Measurements from ENCODE around the gene SFXN5. TPM values are rescaled to one million over a fixed set of nuclear protein-coding genes. Genes with fewer than 3 reads are reported as not detected.

Gene SFXN5
- total RNA-seq, 1 donor, result 17.0 TPM

DNA sequence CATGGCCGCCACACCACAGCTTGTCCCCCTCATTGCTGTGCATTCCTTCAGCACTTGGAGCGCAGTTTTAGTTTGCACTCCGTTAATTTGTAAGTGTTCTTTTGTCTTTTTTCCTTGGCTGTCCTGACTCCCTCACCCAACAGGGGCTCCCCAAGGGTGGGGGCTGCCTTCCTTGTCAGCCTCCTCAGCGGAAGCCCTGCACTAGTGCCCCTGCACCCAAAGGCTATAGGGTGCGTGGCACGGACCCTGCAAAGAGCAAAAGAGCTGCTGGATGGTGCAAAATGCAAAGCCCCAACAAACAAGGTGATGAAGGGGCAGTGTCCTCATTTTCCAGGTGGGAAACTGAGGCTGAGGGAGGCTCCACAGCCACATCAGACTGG, 107.4 kb downstream of the SFXN5 start:
- no peak overlapping the region for H3K27ac ChIP-seq (ENCODE audit: low read depth, low read length)
- H3K4me3 ChIP-seq (ENCODE audit: insufficient read depth, low read length), result no peak overlapping the region
- no peaks in the 10 kb centered on the region for H4K20me1 ChIP-seq (ENCODE audit: insufficient read depth, low read length)
- TF ChIP-seq, protein P1, sequence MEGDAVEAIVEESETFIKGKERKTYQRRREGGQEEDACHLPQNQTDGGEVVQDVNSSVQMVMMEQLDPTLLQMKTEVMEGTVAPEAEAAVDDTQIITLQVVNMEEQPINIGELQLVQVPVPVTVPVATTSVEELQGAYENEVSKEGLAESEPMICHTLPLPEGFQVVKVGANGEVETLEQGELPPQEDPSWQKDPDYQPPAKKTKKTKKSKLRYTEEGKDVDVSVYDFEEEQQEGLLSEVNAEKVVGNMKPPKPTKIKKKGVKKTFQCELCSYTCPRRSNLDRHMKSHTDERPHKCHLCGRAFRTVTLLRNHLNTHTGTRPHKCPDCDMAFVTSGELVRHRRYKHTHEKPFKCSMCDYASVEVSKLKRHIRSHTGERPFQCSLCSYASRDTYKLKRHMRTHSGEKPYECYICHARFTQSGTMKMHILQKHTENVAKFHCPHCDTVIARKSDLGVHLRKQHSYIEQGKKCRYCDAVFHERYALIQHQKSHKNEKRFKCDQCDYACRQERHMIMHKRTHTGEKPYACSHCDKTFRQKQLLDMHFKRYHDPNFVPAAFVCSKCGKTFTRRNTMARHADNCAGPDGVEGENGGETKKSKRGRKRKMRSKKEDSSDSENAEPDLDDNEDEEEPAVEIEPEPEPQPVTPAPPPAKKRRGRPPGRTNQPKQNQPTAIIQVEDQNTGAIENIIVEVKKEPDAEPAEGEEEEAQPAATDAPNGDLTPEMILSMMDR (IDR thresholded peaks at IDR 0.05; ENCODE audit: extremely low read depth, low read depth, low read length), result no peak
- H3K4me1 ChIP-seq (ENCODE audit: insufficient read depth, low read length), result no peaks in the 10 kb centered on the region
- no peaks in the 10 kb centered on the region for H3K79me2 ChIP-seq (ENCODE audit: insufficient read depth, low read length)
- no peak for DNase-seq (ENCODE audit: insufficient read length, low spot score, missing footprints)
- no peaks in the 10 kb centered on the region for H3K9me3 ChIP-seq (ENCODE audit: low read depth, low read length)
- H3K36me3 ChIP-seq (ENCODE audit: insufficient read depth, low read length), result no peaks in the 10 kb centered on the region
- no peaks in the 10 kb centered on the region for H3K27me3 ChIP-seq (ENCODE audit: insufficient read depth, low read length)
- H3K4me2 ChIP-seq (ENCODE audit: insufficient read depth, low read length), result no peak overlapping the region
- no peak overlapping the region for H2AFZ ChIP-seq (ENCODE audit: low read length)

DNA sequence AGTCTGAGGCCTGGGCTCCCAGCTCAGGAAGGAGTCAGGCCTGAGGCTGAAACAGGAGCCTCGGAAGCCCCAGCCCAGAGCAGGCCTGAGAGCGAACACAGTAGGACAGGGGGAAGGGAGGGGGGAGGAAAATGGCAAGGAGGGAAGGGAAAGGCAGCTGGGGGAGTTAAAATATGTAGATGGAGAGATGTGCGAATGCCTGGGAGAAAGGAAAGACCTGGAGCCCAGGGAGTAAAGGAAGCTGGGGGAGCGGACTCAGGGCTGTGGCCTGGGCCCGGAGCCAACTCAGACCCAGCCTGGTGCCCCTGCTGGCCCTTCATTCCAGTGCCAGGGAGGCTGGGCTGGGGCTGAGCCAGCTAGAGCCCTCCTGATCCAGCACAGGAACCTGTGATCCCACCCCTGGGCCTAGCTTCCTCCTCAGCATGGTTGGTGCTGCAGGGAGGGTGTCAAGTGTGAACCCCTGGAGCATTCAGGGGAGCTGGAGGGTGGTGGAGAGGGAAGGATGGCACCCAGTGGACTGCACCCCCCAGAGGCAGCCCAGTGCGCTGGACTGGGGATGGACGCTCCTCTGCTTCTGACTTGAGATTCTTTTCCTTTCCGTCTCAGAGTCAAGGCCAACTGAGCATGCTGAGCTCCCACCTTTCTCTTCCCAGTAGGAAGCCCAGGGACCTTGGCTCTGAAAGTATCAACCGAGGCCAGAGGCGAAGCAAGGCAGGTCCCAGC, 107.9 kb downstream of the SFXN5 start:
- TF ChIP-seq, protein P1 (IDR thresholded peaks at IDR 0.05; ENCODE audit: extremely low read depth, low read depth, low read length), result no peak
- Histone ChIP-seq H3K36me3 (ENCODE audit: insufficient read depth, low read length) (no peaks in the 10 kb centered on the region), H3K27me3 (ENCODE audit: insufficient read depth, low read length) (no peaks in the 10 kb centered on the region), H4K20me1 (ENCODE audit: insufficient read depth, low read length) (no peaks in the 10 kb centered on the region), H2AFZ (ENCODE audit: low read length) (no peak overlapping the region), H3K79me2 (ENCODE audit: insufficient read depth, low read length) (no peaks in the 10 kb centered on the region), H3K9me3 (ENCODE audit: low read depth, low read length) (no peaks in the 10 kb centered on the region), H3K4me3 (ENCODE audit: insufficient read depth, low read length) (no peak overlapping the region), H3K4me2 (ENCODE audit: insufficient read depth, low read length) (no peak overlapping the region), H3K4me1 (ENCODE audit: insufficient read depth, low read length) (no peaks in the 10 kb centered on the region), H3K27ac (ENCODE audit: low read depth, low read length) (no peak overlapping the region)
- peak; percentile 68 for DNase-seq (ENCODE audit: insufficient read length, low spot score, missing footprints)

DNA sequence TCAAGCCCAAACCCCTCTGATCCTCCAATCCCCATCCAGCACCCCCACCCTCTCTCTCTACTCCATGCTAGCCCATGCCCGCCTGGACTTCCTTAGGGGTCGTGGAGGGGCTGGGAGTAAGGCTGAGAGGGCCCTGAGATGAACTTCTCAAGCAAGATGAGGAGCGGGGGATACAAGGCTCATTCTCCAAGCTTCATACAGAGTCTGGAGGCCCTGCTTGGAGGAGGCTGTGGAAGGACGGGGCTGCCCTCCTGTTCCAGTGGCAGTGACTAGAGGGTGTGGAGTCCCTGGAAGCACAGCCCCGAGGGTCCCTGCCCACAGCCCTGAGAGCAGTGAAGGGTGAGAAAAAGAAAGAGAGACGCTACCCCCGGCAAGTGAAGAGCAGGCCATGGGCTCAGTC, 108.6 kb downstream of the SFXN5 start:
- H3K36me3 ChIP-seq (ENCODE audit: insufficient read depth, low read length), result no peaks in the 10 kb centered on the region
- no peak overlapping the region for H3K27ac ChIP-seq (ENCODE audit: low read depth, low read length)
- DNase-seq (ENCODE audit: insufficient read length, low spot score, missing footprints), result peak; percentile 78
- no peak overlapping the region for H3K4me2 ChIP-seq (ENCODE audit: insufficient read depth, low read length)
- no peak overlapping the region for H3K4me3 ChIP-seq (ENCODE audit: insufficient read depth, low read length)
- H4K20me1 ChIP-seq (ENCODE audit: insufficient read depth, low read length), result peaks cover 3% of the 10 kb centered on the region
- H3K27me3 ChIP-seq (ENCODE audit: insufficient read depth, low read length), result no peaks in the 10 kb centered on the region
- no peaks in the 10 kb centered on the region for H3K4me1 ChIP-seq (ENCODE audit: insufficient read depth, low read length)
- H2AFZ ChIP-seq (ENCODE audit: low read length), result no peak overlapping the region
- TF ChIP-seq, protein P1 (IDR thresholded peaks at IDR 0.05; ENCODE audit: extremely low read depth, low read depth, low read length), result no peak
- H3K9me3 ChIP-seq (ENCODE audit: low read depth, low read length), result no peaks in the 10 kb centered on the region
- H3K79me2 ChIP-seq (ENCODE audit: insufficient read depth, low read length), result no peaks in the 10 kb centered on the region

DNA sequence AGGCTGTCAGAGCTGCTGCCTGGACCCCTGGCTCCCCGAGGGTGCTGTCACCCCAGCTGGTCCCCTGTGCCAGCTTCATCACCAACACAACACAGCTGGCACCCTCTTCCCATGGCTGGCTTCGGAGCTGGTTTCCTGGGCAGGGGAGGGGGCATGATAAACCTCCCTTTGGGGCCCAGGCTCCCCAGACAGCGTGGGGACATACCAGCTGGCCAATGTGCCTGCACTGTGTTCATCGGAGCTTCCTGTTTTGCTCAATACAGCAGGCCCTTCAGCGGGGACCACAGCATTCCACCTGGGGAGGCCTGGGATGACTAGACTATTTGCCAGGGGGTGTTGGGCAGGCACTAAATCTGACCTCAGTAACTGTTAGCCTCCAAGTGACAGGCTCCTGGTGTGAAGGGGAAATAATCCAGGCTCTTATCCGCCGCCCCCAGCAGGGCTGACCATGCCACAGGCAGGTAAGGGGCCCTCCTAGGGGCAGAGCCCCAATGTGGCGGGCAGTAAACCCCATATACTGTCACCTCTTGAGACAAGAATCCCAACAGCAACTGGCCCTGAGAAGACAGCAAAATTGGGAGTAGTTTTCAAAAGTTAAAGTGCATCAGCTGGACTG, 109.6 kb downstream of the SFXN5 start:
- TF ChIP-seq, protein P1 (IDR thresholded peaks at IDR 0.05; ENCODE audit: extremely low read depth, low read depth, low read length), result no peak

More for the DNA sequence above, 109.6 kb downstream of the SFXN5 start:
- Histone ChIP-seq H2AFZ (ENCODE audit: low read length) (no peak overlapping the region), H3K79me2 (ENCODE audit: insufficient read depth, low read length) (no peaks in the 10 kb centered on the region), H3K27me3 (ENCODE audit: insufficient read depth, low read length) (no peaks in the 10 kb centered on the region), H3K36me3 (ENCODE audit: insufficient read depth, low read length) (no peaks in the 10 kb centered on the region), H3K4me2 (ENCODE audit: insufficient read depth, low read length) (no peak overlapping the region), H4K20me1 (ENCODE audit: insufficient read depth, low read length) (peaks cover 3% of the 10 kb centered on the region), H3K4me1 (ENCODE audit: insufficient read depth, low read length) (no peaks in the 10 kb centered on the region), H3K9me3 (ENCODE audit: low read depth, low read length) (no peaks in the 10 kb centered on the region), H3K27ac (ENCODE audit: low read depth, low read length) (no peak overlapping the region), H3K4me3 (ENCODE audit: insufficient read depth, low read length) (no peak overlapping the region)
- peak; percentile 62 for DNase-seq (ENCODE audit: insufficient read length, low spot score, missing footprints)
